Loucy (cell line): ENCODE data around the gene SYCP2L.

Experiments
- H2AFZ ChIP-seq: fragments of 200-600 bp; sonication (generic); 2 replicates; pipeline ENCODE4 v1.6.0; 2016; ENCODE audit warnings: antibody characterized with exemption, mild to moderate bottlenecking, low read length, moderate library complexity
- H3F3A ChIP-seq: fragments of 200-600 bp; 2 replicates; pipeline ENCODE4 v1.6.0; 2016; ENCODE audit warnings: antibody characterized with exemption, low read depth, mild to moderate bottlenecking
- H3K27me3 ChIP-seq: fragments of 200-600 bp; sonication (generic); 2 replicates; pipeline ENCODE4 v1.6.1; 2014; ENCODE audit warnings: low read length, mild to moderate bottlenecking; ENCODE audit not compliant: insufficient read depth, poor library complexity, severe bottlenecking
- H3K36me3 ChIP-seq: fragments of 200-600 bp; sonication (generic); 2 replicates; pipeline ENCODE4 v1.6.1; 2016; ENCODE audit warnings: low read length; ENCODE audit not compliant: insufficient read depth
- H3K4me1 ChIP-seq: fragments of 200-600 bp; sonication (generic); 2 replicates; pipeline ENCODE4 v1.5.1; 2014; ENCODE audit warnings: low read length, mild to moderate bottlenecking; ENCODE audit not compliant: insufficient read depth, poor library complexity, severe bottlenecking
- H3K4me2 ChIP-seq: fragments of 200-600 bp; sonication (generic); 2 replicates; pipeline ENCODE4 v1.6.0; 2014; ENCODE audit warnings: antibody characterized with exemption, low read length, low read depth, mild to moderate bottlenecking; ENCODE audit not compliant: poor library complexity, severe bottlenecking
- H3K4me3 ChIP-seq: fragments of 200-600 bp; sonication (generic); 2 replicates; pipeline ENCODE4 v1.5.1; 2014; ENCODE audit warnings: low read length, mild to moderate bottlenecking, mixed read lengths; ENCODE audit not compliant: poor library complexity, severe bottlenecking
- H3K79me2 ChIP-seq: fragments of 200-600 bp; sonication (generic); 2 replicates; pipeline ENCODE4 v1.6.1; 2014; ENCODE audit warnings: low read length; ENCODE audit not compliant: insufficient read depth
- H3K9ac ChIP-seq: fragments of 200-600 bp; sonication (generic); 2 replicates; pipeline ENCODE4 v1.6.0; 2014; ENCODE audit warnings: mild to moderate bottlenecking, low read depth, low read length, moderate library complexity; ENCODE audit not compliant: poor library complexity, severe bottlenecking
- H3K9me2 ChIP-seq: fragments of 200-600 bp; sonication (generic); replicated peaks from 2 replicates; pipeline ENCODE4 v1.6.1; 2016; ENCODE audit warnings: low read depth, low read length, mixed read lengths
- H3K9me3 ChIP-seq: fragments of 200-600 bp; sonication (generic); 2 replicates; pipeline ENCODE4 v1.6.1; 2014; ENCODE audit warnings: mild to moderate bottlenecking, antibody characterized with exemption, low read length, low read depth; ENCODE audit not compliant: insufficient read depth
- H4K20me1 ChIP-seq: fragments of 200-600 bp; sonication (generic); 2 replicates; pipeline ENCODE4 v1.6.0; 2014; ENCODE audit warnings: antibody characterized with exemption, low read length, mild to moderate bottlenecking; ENCODE audit not compliant: insufficient read depth, poor library complexity, severe bottlenecking
- EZH2phosphoT487 ChIP-seq: fragments of 200-600 bp; IDR thresholded peaks from 2 replicates; pipeline ENCODE4 v1.6.1; 2018; ENCODE audit warnings: antibody characterized with exemption, mild to moderate bottlenecking, moderate library complexity, borderline replicate concordance
- TF ChIP-seq, protein P1 (sequence below): fragments of 200-600 bp; sonication (generic); conservative IDR thresholded peaks from 2 replicates; pipeline ENCODE4 v1.5.1; 2014; ENCODE audit warnings: mild to moderate bottlenecking, antibody characterized with exemption, low read length

The SYCP2L gene

DNA sequence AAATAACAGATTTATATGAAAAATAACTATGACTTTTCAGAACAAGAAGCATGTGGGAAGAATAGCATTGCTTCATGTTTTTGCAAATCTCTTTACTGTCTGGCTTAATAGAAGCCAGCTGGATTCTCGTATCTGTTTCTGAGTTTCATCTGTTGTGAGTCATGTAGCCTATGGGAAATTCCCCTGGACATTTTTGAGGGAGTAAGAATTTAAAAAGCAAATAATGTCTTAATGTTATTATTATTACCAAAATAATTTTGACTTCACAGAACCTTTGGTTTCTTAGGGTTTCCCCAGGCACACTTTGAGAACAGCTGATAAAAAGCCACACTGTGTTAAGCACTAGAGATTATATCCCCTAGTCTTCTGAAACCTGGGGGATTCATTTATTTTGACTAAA lies 75.8 kb downstream of the SYCP2L start:
- no peaks in the 10 kb centered on the region for H3K9me3 ChIP-seq
- no peak overlapping the region for H3K4me2 ChIP-seq

DNA sequence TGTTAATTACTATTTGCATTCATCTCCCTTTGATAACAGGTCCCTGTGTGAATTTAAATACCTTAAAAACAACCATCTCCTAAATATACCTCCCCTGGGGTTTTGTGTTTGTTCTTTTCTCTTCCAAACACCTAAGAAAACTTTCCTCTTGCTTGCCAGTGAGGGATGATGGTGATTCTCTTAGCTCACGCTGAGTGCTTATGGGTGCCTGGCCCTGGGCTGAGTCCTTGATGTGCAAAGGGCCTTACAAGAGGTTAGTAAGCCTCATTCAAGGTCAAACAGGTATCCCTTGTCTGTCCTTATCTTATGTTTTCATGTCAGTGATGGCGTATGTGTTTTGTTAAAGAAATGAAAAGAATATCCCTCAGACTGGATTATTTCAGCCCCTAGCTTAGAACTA lies 76.3 kb downstream of the SYCP2L start:
- Histone ChIP-seq H3K79me2 (no peaks in the 10 kb centered on the region), H3K27me3 (no peaks in the 10 kb centered on the region), H3K9me2 (no peaks in the 10 kb centered on the region), H3K36me3 (no peaks in the 10 kb centered on the region), H3K9ac (no peak overlapping the region), H3F3A (no peaks in the 10 kb centered on the region), H4K20me1 (no peaks in the 10 kb centered on the region), H2AFZ (no peak overlapping the region), H3K4me1 (no peaks in the 10 kb centered on the region), H3K4me3 (no peak overlapping the region), H3K9me3 (no peaks in the 10 kb centered on the region), H3K4me2 (no peak overlapping the region)
- TF ChIP-seq EZH2phosphoT487, result no peak
- TF ChIP-seq, protein P1, sequence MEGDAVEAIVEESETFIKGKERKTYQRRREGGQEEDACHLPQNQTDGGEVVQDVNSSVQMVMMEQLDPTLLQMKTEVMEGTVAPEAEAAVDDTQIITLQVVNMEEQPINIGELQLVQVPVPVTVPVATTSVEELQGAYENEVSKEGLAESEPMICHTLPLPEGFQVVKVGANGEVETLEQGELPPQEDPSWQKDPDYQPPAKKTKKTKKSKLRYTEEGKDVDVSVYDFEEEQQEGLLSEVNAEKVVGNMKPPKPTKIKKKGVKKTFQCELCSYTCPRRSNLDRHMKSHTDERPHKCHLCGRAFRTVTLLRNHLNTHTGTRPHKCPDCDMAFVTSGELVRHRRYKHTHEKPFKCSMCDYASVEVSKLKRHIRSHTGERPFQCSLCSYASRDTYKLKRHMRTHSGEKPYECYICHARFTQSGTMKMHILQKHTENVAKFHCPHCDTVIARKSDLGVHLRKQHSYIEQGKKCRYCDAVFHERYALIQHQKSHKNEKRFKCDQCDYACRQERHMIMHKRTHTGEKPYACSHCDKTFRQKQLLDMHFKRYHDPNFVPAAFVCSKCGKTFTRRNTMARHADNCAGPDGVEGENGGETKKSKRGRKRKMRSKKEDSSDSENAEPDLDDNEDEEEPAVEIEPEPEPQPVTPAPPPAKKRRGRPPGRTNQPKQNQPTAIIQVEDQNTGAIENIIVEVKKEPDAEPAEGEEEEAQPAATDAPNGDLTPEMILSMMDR, result no peak

More for the DNA sequence above, 75.8 kb downstream of the SYCP2L start:
- no peak overlapping the region for H3K4me3 ChIP-seq
- H3K79me2 ChIP-seq, result no peaks in the 10 kb centered on the region
- no peaks in the 10 kb centered on the region for H3K9me2 ChIP-seq
- TF ChIP-seq, protein P1, result no peak
- no peak for TF ChIP-seq EZH2phosphoT487
- no peaks in the 10 kb centered on the region for H3K36me3 ChIP-seq
- H3K27me3 ChIP-seq, result no peaks in the 10 kb centered on the region
- no peak overlapping the region for H3K9ac ChIP-seq
- no peak overlapping the region for H2AFZ ChIP-seq
- H3F3A ChIP-seq, result no peaks in the 10 kb centered on the region
- no peaks in the 10 kb centered on the region for H4K20me1 ChIP-seq
- H3K4me1 ChIP-seq, result no peaks in the 10 kb centered on the region

DNA sequence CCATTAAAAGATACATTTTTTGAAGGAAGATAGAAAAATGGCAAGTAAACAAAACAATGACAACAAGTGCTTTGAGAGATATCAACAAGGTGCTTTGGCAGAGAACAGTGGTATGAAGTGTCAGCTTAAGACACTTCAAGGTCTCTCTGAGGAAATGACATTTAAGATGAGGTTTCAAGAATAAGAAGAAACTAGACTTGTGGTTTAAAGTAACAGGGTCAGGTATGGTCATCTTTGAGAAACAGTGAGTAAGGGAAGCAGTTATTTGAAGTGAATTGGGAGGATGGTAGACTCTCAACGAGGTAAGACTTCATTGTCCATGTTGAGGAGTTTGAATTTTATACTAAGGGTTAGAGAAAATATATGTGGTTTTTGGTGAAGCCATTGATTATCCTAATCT lies 77.8 kb downstream of the SYCP2L start:
- H3K4me3 ChIP-seq, result no peak overlapping the region

More for the DNA sequence above, 77.8 kb downstream of the SYCP2L start:
- H3K4me2 ChIP-seq, result no peak overlapping the region
- no peaks in the 10 kb centered on the region for H3K27me3 ChIP-seq
- H2AFZ ChIP-seq, result no peak overlapping the region
- H3K4me1 ChIP-seq, result no peaks in the 10 kb centered on the region
- H3K9me3 ChIP-seq, result no peaks in the 10 kb centered on the region
- no peaks in the 10 kb centered on the region for H3F3A ChIP-seq
- no peaks in the 10 kb centered on the region for H3K79me2 ChIP-seq
- TF ChIP-seq EZH2phosphoT487, result no peak
- TF ChIP-seq, protein P1, result no peak
- H3K9me2 ChIP-seq, result no peaks in the 10 kb centered on the region
- H4K20me1 ChIP-seq, result no peaks in the 10 kb centered on the region
- H3K36me3 ChIP-seq, result no peaks in the 10 kb centered on the region
- no peak overlapping the region for H3K9ac ChIP-seq
